CD4-positive, alpha-beta T cell treated with Interleukin-12 subunit alpha and Interleukin-12 subunit beta, for 1 hour (primary cell): ENCODE measurements around the gene SLC39A5.
A peak's percentile ranks its signal among the peaks of the same experiment; 100 is the strongest.

ENCODE experiments used
- DNase-seq: peaks from one replicate; pipeline ENCODE4 v3.0.0-alpha.2; 2020

Gene SLC39A5

GRCh38 chr12:56216461-56216860 lies 13.4 kb upstream of the SLC39A5 start:
- no peak for DNase-seq

DNA sequence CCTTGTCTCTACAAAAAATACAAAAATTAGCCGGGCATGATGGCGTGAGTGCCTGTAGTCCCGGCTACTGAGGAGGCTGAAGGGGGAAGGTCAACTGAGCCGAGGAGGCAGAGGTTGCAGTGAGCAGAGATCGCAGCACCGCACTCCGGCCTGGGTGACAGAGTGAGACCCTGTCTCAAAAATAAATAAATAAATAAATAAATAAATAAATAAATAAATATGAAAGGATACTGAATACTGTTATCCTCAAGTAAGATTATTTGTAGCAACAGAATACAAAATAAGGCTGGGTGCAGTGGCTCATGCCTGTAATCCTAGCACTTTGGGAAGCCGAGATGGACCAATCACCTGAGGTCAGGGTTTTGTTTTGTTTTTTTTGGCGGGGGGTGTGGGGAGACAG lies 10.0 kb upstream of the SLC39A5 start:
- no peak for DNase-seq

DNA sequence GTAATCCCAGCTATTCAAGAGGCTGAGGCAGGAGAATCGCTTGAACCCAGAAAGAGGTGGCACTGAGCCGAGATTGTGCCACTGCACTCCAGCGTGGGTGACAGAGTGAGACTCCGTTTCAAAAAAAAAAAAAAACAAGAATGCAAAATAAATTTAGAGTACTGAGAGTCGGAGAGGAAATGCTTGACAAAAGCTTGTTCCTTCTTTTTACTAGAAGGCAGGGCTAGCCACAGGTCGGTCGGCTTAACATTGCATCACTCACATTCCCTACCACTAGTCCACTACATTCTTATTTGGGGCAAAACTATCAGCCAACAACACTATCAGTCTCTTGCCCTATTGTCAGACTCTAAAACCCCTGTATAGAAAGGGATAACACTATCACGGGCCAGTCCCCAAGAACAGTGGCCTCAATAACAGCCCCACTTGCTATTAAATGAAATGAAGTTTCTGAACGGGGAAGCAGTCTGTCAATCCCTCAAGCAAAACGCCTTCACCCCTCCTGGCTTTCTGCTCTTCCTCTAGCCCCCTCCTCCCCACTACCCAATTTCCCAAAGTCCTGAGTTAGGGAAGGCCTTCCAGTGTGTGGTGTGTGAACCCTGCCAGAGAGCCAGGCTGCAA lies 9.1 kb upstream of the SLC39A5 start:
- DNase-seq: peak; percentile 8

DNA sequence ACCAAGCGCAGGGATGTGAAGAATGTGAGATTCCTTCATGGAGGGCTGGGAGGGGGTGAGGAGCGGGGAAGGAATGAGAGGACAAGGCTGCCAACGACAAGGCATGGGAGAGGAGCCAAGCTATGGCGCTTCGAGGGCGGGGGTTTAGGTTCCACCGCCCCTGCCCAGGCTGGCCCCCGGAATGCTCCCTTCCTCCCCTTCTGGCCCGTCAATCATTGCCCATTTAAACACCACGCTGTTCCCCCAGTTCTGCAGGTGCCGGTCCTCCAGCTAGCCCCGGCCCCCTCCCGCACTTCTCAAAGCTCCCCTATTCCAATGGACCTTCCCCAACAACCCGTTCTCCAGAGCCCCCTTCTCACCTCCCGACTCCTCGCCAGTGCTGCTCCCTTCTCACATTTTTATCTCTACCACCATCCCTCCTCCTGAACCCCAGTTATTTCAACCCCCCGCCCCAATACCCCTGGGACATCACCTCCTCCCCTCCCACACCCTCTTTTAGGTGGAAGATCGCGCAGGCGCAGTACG lies 8.6 kb upstream of the SLC39A5 start:
- no peak for DNase-seq

DNA sequence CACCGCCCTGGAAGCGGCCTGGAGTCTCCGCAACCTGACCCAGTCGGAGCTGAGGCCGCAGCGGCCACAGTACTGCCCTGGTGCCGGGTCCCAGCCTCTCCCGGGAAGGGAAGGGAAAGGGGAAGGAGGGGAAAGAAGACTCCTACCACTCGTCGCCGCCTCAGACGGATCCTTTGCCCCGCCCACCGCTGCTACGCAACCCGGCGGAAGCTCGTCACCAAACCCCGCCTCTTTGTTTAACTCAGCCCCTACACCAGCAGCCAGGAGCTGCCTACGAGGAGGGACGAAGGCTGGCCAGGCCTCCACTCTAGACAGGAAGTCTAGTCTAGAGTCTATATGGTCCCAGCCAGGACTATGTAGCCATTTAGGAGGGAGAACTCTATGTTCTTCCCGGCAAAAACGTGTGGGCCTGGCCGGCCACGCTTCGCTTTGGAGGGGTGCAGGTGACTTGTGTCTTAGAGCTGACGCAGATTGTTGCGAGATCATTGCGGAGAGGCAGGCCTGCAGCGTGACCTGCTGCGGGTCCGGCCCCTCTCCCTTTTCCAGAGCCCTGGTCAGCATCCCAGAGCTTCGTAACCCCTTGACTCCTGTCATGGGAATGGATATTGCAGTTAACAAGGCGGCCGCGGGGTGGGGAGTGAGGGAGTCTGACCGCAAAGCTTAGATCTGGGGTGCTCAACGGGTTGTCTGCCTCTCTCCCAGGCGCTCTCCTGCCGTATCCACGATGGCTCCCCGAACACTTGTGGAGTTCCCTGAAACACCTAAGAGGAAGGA lies 7.9 kb upstream of the SLC39A5 start, which contains the start of gene RNF41:
Gene RNF41, minus strand, starts transcription at position 166 of the 774 bp plus-strand sequence. CDS start 7,875 bp downstream, outside the sequence.
- peak; percentile 93 for DNase-seq

GRCh38 chr12:56222531-56222895 lies 7.3 kb upstream of the SLC39A5 start:
- no peak for DNase-seq

DNA sequence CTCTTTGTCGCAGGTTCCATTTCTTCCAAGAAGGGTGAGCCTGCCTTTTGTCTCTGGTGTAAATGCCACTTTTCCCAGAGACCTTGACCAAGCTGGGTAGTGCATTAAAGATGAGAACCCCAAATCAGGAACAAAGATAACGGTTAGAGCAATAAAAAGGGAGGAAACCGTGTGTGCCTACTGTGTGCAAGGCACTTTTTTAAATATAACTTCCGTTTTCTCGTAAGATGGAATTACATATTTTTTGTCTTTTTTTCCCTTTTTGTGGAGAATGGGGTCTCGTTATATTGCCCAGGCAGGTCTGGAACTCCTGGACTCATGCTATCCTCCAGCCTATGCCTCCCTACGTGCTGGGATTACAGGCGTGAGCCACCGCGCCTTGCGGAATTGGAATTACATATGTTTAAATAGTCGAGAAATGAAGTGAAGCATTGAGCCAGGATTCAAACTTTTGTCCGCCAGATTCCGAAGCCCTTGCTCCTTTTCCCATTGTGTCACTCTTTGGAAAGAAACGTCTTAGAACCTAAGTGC lies 6.2 kb upstream of the SLC39A5 start:
- DNase-seq: no peak

- peak; percentile 94 for DNase-seq
Observed at GRCh38 chr12:56224102-56224701, 5.6 kb upstream of the SLC39A5 start, which contains the start of gene NABP2. NABP2 (plus strand) TSS chr12:56224342; CDS start chr12:56224857, 515 bp downstream.

- DNase-seq: no peak
Observed at GRCh38 chr12:56224954-56225353, 4.9 kb upstream of the SLC39A5 start.

DNA sequence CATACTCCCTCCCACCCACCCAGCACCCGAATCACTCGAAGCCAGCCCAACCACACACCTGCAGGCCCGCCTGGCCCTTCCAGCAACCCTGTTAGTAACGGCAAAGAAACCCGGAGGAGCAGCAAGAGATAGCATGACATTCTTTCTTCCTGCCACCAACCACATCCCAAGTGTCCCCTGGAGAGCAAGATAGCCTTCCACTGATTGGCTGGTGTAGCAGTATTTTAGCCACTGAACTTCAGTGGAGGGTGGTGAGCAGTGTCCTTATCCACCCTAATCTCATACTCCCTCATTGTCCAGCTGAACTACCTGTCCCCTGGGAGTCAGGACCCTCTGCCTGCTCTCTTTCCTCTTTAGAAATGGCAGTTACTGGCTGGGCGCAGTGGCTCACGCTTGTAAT lies 769 bp upstream of the SLC39A5 start:
- DNase-seq: no peak

GRCh38 chr12:56230432-56231183 lies 757 bp downstream of the SLC39A5 start:
- no peak for DNase-seq

DNA sequence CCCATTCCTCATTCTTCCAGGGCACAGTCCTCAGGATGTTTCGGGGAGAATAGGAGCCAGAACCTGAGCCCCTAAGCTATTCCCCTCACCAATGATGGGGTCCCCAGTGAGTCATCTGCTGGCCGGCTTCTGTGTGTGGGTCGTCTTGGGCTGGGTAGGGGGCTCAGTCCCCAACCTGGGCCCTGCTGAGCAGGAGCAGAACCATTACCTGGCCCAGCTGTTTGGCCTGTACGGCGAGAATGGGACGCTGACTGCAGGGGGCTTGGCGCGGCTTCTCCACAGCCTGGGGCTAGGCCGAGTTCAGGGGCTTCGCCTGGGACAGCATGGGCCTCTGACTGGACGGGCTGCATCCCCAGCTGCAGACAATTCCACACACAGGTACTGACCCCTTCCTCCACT lies 1.3 kb downstream of the SLC39A5 start:
- no peak for DNase-seq

GRCh38 chr12:56234746-56235436 lies 5.0 kb downstream of the SLC39A5 start:
- DNase-seq: no peak

- no peak for DNase-seq
Observed at GRCh38 chr12:56236091-56236490, 6.2 kb downstream of the SLC39A5 start.

- no peak for DNase-seq
Observed at GRCh38 chr12:56236985-56237384, 7.1 kb downstream of the SLC39A5 start.

GRCh38 chr12:56237552-56237951 lies 7.7 kb downstream of the SLC39A5 start:
- no peak for DNase-seq

DNA sequence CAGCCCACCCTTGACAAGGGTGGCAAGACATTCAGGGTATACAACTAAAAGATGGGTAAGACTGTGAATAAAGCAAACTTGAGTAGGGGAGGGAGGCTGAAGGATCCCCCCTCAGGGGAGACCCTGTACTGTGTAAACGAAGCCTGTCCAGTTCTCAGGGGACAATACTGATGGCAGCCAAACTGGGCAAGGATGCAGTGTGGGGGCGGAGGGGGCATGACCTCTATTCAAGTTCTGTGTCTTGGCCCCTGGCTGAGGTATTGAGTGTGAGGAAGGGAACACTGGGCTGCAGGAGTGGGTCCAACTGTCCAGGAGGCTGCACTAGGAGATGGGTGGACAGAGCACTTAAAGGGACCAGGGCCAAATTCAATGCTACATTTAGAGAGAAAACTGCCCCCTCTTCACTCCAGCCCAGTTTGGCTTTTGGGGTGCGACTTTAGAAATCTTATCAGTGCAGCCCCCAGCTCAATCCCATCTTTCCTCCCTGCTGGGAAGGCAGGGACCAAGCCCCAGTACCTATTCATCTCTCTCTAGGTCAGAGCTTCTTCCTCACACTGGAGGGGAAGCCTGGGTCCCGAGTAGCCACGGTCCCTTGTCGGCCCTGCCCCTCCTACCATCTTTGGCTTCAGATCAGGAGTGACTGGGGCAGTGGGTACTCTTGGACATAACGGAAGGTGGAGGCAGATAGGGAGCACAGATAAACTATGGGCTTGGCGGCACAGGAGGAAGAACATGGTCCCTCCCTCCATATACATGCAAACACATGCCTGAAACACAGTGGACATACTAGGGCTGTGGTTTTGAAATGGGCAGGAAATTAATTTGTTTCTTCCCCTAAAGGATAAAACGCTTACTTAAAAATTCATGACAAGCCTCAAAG lies 11.8 kb downstream of the SLC39A5 start:
- DNase-seq: no peak

GRCh38 chr12:56242986-56243385 lies 13.1 kb downstream of the SLC39A5 start:
- no peak for DNase-seq

GRCh38 chr12:56243731-56244181 lies 13.9 kb downstream of the SLC39A5 start:
- DNase-seq: no peak

DNA sequence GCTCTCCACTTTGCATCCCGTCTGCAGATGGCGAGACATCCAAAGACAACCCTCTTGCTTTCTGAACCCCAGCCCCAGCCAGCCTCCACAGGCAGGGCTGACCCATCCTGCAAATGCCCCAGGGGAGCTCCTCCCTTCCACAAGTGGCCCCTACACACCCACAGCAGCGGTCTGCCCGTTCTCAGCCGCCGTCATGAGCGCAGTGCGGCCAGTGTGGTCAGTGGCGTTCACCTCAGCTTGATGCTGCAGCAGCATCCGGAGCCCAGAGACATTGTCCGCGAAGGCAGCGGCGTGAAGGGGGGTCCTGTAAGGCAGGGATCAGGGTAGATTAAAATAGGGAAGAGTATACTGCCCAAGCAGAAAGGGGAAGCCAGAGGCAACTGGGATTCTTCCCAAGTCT lies 14.6 kb downstream of the SLC39A5 start:
- DNase-seq: no peak

DNA sequence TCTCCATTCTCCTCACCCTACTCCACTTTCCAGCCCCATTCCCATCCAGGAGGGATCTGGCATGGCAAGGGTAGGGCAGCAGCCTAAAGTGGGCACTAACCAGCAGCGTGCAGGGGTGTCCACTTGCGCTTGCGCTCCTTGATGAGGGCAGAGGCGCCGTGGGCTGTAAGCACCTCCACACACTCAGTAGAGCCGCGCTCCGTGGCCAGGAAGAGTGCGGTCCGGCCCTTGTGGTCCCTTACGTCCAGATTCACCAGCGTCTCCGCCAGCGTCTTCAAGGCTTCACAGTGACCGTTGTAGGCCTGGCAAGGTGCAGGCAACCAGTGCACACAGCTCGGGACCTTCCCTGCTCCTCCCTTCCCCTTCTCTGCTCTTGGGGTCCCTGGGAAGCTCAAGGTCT lies 18.1 kb downstream of the SLC39A5 start:
- no peak for DNase-seq
